Gastrocnemius medialis (tissue), 4 donors: ENCODE data around the gene KIF4A.

Experiments used
- CTCF ChIP-seq, 5 experiments: fragments of 450-650 bp in 3 of 5; fragments of 200-600 bp in 2 of 5; sonication (generic) in 2 of 5; IDR thresholded peaks in 4 of 5; conservative IDR thresholded peaks in 1 of 5; 1 replicate in 4 of 5; 2 replicates in 1 of 5; pipeline ENCODE4 v1.5.1; 2016 to 2019; ENCODE audit warnings: antibody characterized with exemption in 5 of 5, mild to moderate bottlenecking in 3 of 5, moderate library complexity in 3 of 5
- POLR2A ChIP-seq, 2 donors: fragments of 450-650 bp; IDR thresholded peaks; one replicate each; pipeline ENCODE4 v1.6.1; 2017; ENCODE audit warnings: antibody characterized with exemption in 2 of 2, mild to moderate bottlenecking in 2 of 2, moderate library complexity in 2 of 2

- no peak for TF ChIP-seq CTCF (IDR thresholded peaks at IDR 0.05 in 4 of 5, conservative IDR thresholded peaks at IDR 0.05 in 1 of 5)
- TF ChIP-seq POLR2A (IDR thresholded peaks at IDR 0.05): no peak
These were observed 134.9 kb downstream of the KIF4A start for GRCh38 chrX:70424801-70425200.
